Esophagus squamous epithelium (tissue), 4 donors: Measurements from ENCODE around the gene PEDS1.

ENCODE experiments used
- POLR2A ChIP-seq, 4 donors: fragments of 450-650 bp; IDR thresholded peaks; one replicate each; pipeline ENCODE4 v1.6.1; 2017; ENCODE audit warnings: antibody characterized with exemption in 4 of 4, mild to moderate bottlenecking in 4 of 4, moderate library complexity in 3 of 4
- TF ChIP-seq, protein P1 (sequence below), 6 experiments: fragments of 450-650 bp in 4 of 6; fragments of 200-600 bp in 2 of 6; sonication (generic) in 2 of 6; IDR thresholded peaks; one replicate each; pipeline ENCODE4 v1.5.1; 2016 to 2019; ENCODE audit warnings: antibody characterized with exemption in 6 of 6, mild to moderate bottlenecking in 4 of 6, moderate library complexity in 4 of 6

DNA sequence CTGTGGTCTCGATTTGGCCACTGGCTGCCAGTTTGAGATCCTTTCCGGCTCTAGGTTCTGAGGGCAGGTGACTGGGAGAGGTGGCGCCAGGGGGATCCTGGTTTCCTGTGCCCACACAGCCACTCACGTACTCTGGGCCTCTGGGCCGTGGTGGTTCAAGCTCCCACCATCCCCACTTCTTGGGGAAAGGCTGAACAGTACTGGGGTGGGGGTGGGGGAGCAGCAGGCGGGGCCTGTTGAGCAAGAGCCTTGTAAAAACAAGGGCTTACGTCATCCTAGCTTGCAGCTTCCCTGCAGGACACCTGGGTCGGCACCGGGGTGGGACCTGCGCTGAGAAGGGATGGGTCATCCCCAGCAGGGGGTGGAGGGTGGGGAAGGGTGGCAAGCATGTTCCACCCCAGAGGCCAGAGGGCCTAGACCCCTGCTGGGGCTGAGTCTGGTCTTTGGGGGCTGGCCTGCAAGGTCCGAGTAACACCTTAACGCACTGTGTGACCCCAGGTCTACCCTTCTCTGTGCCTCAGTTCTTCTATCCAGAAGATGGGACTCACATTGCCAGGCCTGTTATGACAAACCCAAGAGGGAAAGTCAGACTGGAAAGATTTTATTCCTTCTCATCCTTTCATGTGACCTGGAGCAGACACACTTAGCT, 34.0 kb upstream of the PEDS1 start:
- TF ChIP-seq, protein P1, sequence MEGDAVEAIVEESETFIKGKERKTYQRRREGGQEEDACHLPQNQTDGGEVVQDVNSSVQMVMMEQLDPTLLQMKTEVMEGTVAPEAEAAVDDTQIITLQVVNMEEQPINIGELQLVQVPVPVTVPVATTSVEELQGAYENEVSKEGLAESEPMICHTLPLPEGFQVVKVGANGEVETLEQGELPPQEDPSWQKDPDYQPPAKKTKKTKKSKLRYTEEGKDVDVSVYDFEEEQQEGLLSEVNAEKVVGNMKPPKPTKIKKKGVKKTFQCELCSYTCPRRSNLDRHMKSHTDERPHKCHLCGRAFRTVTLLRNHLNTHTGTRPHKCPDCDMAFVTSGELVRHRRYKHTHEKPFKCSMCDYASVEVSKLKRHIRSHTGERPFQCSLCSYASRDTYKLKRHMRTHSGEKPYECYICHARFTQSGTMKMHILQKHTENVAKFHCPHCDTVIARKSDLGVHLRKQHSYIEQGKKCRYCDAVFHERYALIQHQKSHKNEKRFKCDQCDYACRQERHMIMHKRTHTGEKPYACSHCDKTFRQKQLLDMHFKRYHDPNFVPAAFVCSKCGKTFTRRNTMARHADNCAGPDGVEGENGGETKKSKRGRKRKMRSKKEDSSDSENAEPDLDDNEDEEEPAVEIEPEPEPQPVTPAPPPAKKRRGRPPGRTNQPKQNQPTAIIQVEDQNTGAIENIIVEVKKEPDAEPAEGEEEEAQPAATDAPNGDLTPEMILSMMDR (IDR thresholded peaks at IDR 0.05), result peak in 1 of 6 experiments; percentile 11
- no peak for TF ChIP-seq POLR2A (IDR thresholded peaks at IDR 0.05)
